MM.1S (cell line): Measurements from ENCODE around the gene RPUSD1.

Experiments
- CTCF ChIP-seq: fragments of 300-600 bp; sonication (generic); IDR thresholded peaks from 2 replicates; pipeline ENCODE4 v1.5.1; 2016; ENCODE audit warnings: antibody characterized with exemption, low read length, mixed read lengths
- EZH2 ChIP-seq: fragments of 300-600 bp; sonication (generic); optimal IDR thresholded peaks from 2 replicates; pipeline ENCODE3; 2017; ENCODE audit warnings: low read depth, mild to moderate bottlenecking, antibody characterized with exemption, low read length, mixed read lengths

GRCh38 chr16:798666-799065 is 10.5 kb upstream of the RPUSD1 start:
- TF ChIP-seq CTCF: no peak
- no peak for TF ChIP-seq EZH2
